GM19043 (cell line): ENCODE data around the gene STYXL1.
"Not testable (repeated sequence)": the region's sequence is repeated elsewhere in the genome, so short reads cannot be mapped to it uniquely, and the experiment has no call there.

Experiments
- ATAC-seq: cut with Tn5 transposase; IDR thresholded peaks from one replicate; pipeline ENCODE4 v1.9.1; 2021; ENCODE audit warnings: low read depth; ENCODE audit not compliant: unreplicated experiment

STYXL1 gene

DNA sequence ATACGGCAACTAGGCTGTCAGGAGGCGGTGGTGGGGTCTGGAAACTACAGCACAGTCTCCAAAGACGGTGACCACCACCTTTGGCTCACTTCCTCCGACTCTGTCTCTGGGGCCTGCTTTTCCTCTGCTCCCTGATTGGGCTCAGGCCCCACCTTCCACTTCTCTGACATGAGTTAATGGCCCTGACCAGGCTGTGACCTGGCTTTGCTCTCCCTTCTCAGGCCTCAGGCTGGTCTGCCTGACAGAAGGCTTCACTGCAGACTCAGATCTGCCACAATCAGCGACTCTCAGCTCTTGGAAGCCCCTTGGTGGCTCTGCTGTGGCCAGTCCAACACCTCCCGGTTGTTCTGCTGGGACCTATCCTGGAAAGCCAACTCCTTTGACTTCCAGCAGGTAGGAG, 7.7 kb downstream of the STYXL1 start:
- no peak for ATAC-seq

DNA sequence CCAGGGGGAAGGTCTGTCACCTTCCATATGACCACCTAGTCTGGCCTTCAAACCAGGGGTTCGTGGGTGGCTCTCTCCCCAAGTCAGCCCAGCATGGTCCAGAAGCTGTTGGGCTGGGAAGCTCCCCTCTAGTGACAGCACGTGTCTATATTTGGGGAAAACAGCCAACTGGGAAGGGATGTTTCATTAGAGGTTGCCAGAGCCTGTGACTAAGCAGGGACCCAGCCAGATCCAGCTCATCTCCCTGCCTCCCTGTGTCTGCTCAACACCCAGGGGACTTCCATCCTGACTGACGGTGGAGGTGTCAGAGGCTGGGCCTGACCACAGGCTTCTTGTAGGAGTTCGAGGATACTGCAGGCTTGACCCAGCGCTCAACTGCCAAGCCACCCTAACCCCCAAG, 10.5 kb downstream of the STYXL1 start:
- ATAC-seq, result no peak

DNA sequence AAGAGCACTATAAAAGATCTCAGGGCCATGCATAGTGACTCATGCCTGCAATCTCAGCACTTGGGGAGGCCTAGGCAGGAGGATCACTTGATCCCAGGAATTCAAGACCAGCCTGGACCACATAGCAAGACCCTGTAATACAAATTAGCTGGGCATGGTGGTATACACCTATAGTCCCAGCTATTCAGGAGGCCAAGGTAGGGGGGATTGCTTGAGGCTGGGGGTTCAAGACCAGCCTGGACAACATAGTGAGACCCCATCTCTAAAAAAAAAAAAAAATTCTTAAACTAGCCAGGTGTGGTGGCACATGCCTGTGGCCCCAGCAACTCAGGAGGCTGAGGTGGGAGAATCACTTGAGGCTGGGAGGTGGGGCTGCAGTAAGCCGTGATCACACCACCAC, 15.8 kb downstream of the STYXL1 start:
- no peak for ATAC-seq

DNA sequence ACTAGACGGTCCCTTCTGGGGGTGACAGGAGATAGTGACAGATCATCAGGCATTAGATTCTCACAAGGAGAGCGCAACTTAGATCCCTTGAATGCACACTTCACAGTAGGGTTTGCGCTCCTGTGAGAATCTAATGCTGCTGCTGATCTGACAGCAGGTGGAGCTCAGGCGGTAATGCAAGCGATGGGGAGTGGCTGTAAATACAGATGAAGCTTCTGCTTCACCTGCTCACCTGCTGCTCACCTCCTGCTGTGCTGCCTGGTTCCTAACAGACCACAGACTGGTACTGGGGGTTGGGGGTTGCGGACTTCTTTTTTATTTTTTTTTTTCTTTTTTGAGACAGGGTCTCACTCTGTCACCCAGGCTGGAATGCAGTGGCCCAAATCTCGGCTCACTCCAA, 18.1 kb downstream of the STYXL1 start:
- ATAC-seq, result not testable (repeated sequence)

DNA sequence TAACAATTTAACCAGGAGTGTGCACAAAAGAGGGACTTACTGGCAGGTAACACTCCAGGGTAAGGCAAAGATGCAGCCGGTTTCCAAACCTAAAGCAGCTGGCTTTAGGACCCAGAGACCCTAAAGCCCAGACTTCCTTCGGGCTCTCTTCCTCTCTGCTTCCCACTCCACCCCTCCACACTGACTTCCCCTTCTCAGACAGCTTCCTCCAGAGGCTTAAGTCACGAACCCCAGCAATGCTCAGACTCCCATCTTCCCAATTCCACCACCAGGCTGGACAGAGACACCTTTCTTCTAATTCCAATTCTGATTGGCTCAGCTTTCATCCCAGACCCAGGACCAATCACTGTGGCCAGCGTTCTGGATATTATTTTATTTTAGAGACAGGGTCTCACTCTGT, 24.8 kb downstream of the STYXL1 start:
- ATAC-seq, result no peak

DNA sequence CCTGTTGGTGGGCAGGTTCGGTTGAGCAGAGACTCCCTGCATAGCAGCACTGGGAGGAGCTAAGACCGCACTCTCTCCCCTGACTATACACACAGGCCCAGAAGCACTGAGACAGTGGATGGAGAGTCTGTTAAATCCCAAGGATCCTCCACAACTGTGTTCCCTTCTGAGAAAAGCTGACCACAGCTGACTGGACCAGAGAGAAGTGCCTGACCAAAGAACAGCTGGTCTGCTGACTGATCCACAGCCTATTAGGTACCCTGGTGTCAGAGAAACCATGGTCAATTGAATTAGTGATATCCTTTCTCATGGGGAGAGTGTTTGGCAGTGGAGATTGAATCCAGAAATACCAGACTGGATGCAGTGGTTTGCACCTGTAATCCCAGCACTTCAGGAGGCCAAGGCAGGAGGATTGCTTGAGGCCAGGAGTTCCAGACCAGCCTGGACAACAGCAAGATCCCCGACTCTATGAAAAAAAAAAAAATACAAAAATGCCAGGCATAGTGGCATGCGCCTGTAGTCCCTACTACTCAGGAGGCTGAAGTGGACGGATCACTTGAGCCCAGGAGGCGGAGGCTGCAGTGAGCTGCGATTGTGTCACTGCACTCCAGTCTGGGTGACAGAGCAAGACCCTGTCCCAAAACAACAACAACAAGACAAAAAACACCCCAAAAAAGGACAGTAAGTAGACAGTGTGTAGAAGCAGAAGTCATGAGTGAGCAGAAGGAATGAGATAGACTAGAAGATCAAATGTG, 25.6 kb downstream of the STYXL1 start:
- ATAC-seq, result no peak

DNA sequence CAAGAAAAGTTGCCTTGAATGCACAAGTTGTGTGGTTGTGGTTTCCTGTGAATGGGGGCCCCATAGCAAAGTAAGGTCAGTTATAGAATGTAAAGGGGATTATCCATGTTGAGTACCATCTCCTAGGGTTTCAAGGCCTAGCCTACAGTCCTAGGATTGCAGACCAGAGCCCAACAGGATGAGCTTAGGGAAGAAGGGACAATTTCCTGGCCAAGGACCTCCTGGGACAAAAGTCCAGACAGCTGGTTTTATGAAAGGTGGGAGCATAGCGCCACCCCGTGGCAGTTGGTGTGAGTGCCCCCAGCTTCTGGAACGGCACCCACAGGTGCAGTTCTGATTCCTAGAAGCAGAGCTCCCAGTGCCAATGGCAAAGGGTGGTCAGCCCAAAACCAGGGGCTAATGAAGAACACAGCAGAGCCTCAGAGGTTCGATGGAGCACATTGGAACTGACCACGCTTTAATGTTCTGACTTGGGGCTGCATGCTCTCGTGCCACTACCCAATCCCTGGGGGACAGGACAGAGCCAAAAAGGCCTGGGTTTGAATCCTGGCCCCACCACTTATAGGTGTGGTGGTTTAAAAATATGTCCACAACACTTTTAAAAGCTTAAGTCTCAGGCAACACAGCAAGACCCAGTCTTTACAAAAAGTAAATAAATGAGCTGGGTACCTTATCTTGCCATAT, 27.6 kb downstream of the STYXL1 start:
- ATAC-seq, result no peak

DNA sequence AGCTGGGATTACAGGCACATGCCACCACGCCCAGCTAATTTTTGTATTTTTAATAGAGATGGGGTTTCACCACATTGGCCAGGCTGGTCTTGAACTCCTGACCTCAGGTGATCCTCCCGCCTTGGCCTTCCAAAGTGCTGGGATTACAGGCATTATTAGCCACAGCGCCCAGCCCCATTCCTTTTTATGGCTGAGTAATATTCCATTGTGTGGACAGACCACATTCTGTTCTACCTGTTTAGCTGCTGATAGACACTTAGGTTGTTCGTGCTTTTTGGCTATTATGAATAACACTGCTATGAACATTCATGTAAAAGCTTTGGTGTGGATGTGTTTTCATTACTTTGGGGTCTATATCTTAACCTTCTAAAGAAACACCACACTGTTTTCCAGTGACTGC, 29.3 kb downstream of the STYXL1 start:
- ATAC-seq, result not testable (repeated sequence)

DNA sequence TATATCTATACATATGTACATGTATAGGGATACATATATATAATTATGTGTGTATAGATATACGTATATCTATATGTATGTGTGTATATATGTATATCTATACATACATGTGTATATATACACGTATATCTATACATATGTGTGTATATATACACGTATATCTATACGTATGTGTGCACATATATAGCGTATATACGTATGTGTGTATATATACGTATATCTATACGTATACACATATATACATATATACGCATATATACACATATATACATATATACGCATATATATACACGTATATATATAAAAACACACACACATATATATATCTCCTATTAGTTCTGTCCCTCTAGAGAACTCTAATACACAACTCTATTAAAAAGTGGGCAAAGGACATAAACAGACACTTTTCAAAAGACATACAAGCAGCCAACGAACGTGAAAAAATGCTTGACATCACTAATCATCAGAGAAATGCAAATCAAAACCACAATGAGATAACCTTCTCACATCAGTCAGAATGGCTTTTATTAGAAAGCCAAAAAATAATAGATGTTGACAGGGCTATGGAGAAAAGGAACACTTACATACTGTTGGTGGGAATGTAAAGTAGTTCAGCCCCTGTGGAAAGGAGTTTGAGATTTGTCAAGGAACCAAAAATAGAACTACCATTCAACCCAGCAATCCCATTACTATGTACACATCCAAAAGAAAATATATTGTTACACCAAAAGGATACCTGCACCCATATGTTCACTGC, 31.4 kb downstream of the STYXL1 start:
- no peak for ATAC-seq

DNA sequence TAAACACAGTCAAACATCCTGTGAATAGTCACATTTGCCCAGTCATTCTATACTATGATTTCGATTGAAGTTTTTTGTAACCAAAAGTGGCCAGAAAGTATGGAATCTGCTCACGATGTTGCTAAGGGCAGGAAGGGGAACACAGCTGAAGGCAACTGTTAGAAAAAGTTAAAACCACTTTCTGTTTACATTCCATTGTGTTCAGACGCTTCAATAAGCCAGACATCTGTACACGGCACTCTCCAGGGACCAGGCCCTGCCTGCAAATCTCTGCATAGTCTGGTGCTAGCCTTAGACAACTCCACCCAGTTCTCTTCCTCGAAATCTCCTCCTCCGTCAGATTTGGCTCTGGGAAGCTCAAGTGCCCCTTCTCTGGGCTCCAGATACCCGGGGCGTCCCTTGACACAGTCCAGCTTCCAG, 36.3 kb downstream of the STYXL1 start:
- no peak for ATAC-seq

DNA sequence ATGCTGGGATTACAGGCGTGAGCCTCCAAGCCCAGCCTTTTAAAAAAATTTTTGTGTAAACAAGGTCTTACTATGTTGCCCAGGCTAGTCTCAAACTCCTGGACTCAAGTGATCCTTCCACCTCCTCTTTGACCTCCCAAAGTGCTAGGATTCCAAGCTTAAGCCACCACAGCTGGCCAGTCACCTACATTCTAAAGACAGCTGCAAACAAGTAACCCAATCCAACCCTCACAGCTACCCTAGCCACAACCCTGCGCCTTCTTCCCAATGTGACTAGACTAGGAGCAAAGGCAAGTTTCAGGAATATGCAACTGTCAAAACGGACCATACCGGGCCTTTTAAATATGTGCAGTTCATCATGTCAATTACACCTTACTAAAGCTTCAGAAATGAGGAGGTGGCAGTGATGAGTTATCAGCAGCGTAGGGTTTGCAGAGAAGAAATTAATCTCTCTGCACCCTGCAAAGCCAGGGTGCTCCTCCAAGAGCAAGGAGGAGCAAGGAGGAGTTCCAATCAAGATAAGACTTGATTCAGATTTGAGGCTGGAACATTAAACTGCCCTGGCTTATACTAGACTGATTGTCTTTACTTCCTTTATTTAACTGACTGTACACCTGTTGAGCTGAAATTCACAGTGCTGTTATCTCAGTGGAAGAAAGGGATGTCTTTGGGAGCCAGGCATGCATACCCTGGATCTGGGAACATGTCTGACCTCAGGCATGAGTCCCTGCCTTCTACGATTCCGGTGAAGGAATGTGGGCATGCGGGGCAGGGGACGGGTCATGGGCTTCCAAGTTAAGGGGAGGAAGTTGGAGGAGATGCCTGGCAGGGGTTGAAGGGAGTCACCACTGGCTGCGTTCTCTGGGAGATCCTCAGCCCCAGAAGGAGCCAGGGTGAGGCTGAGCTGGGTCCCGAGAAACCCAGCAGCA, 37.9 kb downstream of the STYXL1 start:
- no peak for ATAC-seq

DNA sequence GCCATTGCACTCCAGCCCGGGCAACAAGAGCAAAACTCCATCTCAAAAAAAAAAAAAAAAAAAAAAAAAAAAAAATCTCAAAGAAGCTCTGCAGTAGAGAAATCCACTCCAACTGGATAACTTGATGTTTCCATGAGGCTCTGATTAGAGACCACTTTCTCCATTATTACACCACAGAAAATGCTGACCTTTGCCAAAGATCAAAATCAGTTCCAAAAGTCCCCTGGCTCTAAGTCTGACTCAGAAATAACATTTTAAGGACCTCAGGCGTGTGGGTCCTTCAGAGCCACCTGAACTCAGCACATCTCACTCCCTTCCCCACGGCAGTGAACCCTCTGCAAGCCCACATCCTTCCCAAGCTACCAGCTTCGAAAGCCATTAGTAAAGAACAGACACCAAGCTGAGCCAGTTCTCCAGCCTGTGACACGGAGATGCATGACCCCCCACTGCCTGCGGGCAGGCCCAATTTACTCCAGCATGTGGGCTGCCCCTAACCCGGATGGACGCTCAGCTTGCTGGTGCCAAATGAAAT, 39.6 kb downstream of the STYXL1 start:
- ATAC-seq, result no peak

DNA sequence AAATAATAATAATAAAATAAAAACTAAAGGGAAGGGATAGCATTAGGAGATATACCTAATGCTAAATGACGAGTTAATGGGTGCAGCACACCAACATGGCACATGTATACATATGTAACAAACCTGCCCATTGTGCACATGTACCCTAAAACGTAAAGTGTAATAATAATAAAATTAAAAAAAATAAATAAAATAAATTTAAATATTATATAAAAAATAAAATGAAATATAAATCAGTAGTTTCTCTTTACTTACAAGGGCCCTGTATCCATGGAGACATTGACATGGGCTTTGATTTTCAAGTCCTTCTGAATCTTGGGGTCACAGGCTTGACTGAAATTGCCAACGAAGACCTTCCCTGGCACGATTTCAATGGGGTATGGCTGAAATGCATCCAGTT, 42.8 kb downstream of the STYXL1 start:
- not testable (repeated sequence) for ATAC-seq

DNA sequence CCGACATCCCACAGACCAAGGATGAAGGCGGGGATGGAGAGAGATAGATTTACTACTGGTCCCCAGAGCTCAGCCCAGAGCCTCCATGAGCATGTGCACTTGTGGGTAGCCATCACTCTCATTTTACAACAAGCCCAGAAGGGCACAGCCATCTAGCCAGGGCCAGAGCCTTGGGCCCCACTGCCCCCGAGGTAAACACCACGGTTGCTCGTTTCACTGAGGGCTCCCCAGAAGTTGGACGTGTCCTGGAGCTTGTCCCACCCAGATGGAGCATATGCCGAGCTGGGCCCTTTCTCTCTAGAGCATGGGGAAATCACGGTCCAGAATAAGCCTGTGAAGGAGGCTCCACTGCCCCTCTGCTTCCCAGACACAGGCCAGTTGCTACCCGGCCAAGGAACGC, 44.4 kb downstream of the STYXL1 start:
- no peak for ATAC-seq

DNA sequence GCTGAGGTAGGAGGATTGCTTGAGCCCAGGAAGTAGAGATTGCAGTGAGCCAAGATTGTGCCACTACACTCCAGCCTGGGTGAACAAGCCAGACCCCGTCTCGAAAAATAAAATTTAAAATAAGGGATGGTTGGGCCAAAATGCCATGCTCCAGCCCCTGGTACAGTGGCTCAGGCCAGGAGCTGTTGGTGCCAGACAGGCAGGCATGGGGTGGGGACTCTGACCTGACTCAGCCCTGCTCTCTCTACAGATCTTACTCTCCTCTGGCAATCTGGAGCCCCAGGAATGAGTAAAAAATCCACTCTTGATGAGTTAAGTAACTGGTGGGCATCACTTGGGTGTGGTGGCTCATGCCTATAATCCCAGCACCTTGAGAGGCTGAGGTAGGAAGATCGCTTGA, 45.0 kb downstream of the STYXL1 start:
- ATAC-seq, result no peak

DNA sequence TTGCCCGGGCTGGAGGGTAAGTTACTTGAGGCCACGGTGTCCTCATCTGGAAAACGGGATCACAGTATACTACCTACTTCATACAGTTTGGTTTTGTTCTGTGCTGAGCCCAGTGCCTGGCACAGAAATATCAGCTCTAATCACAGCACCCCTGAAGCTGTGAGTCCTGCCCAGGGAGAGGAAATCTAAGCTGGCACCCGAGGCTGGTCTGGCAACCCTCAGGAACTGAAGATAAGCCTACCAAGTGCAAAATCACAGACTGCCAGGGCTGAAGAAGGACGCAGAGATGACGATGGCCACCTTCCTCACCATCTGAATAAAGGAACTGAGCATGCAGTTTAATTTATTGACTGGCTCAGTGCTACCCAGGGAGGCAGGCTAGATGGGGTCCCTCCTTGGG, 45.7 kb downstream of the STYXL1 start:
- ATAC-seq, result no peak

DNA sequence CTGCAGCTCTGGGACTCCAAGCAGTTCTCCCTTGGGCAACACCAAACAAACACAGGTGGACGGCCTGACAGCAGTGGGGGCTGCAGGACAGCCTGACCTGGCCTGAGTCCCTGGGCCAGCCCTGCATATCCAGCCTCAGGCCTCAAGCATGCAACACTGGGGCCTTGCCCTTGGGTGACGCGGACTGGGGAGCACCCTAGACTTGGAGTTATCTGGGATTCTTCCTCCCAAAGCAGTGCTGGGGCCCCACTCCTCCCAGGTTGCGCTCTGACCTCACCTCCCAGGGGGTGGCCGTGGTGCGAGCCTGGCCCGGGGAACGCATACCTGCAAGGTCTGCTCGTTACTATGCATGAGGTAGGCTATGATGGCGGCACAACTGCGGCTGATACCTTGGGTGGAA, 47.2 kb downstream of the STYXL1 start:
- ATAC-seq, result no peak

DNA sequence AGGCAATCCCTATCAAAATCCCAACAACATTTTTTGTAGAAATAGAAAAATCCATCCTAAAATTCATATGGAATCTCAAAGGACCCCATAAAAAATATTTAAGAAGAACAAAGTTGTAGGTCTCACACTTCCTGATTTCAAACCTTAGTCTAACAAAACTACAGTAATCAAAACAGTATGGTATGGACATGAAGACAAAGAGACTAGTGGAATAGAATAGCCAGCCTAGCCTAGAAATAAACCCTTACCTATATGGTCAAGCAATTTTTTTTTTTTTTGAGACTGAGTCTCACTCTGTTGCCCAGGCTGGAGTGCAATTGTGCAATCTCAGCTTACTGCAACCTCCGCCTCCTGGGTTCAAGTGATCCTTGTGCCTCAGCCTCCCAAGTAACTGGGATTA, 49.8 kb downstream of the STYXL1 start:
- no peak for ATAC-seq

DNA sequence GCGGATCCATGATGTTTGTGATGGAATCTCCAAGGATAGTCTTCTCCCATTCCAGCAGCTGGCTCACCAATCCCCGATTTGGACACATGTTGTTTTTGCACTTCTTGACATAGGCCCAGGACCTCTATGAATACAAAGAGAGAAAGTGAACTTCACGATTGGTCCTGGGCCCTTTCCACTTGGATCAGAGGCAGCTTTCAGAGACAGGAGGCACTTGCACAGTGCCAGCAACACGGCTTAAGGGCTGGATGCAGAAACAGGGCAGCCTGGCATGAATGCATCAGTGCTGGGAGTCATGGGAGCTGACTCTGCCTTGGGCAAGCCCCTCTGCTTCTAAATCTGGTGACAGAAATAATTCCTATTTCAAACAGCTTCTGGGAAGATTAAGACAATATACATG, 51.3 kb downstream of the STYXL1 start:
- no peak for ATAC-seq

DNA sequence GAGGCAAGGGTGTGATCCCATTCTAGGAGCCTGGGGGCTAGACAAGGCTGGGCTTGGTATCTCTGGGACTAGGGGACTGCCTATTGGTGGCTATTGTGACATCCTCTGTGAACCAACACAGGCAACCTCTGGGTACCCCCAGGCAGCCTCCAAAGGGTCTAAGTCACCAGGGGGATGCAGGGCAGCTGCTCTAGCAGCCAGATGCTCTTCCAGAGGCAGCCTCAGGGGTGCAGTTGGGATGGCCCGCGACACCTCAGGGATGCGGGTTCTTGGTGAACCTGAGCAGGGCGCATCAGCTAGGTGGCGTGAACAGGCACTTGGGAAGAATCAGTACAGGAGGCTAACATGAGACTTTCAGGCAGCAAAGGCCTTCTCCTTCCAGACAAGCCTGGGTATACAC, 51.8 kb downstream of the STYXL1 start:
- no peak for ATAC-seq
